GM23248 (cell line): ENCODE data around the gene TIPARP. TPM values are rescaled to one million over a fixed set of nuclear protein-coding genes. Genes with fewer than 3 reads are reported as not detected.
"Not testable (repeated sequence)": the region's sequence is repeated elsewhere in the genome, so short reads cannot be mapped to it uniquely, and the experiment has no call there.

Experiments used
- DNase-seq: peaks from one replicate; pipeline ENCODE4 v3.0.0-alpha.2; 2015
- H2AFZ ChIP-seq: fragments of 200-600 bp; sonication (generic); 2 replicates; pipeline ENCODE4 v1.6.1; 2016; ENCODE audit warnings: antibody characterized with exemption
- H3F3A ChIP-seq: fragments of 200-600 bp; sonication (generic); 2 replicates; pipeline ENCODE4 v1.6.1; 2016; ENCODE audit warnings: mild to moderate bottlenecking, antibody characterized with exemption, mixed run types; ENCODE audit not compliant: insufficient read depth
- H3K27ac ChIP-seq: fragments of 200-600 bp; sonication (generic); 2 replicates; pipeline ENCODE4 v1.5.1; 2016; ENCODE audit warnings: mild to moderate bottlenecking
- H3K27me3 ChIP-seq: fragments of 200-600 bp; sonication (generic); replicated peaks from 2 replicates; pipeline ENCODE4 v1.6.1; 2016; ENCODE audit warnings: mild to moderate bottlenecking; ENCODE audit not compliant: insufficient read depth
- H3K36me3 ChIP-seq: fragments of 200-600 bp; sonication (generic); 2 replicates; pipeline ENCODE4 v1.6.1; 2016; ENCODE audit warnings: low read depth, mild to moderate bottlenecking
- H3K4me1 ChIP-seq: fragments of 200-600 bp; sonication (generic); 2 replicates; pipeline ENCODE4 v1.6.1; 2016; ENCODE audit warnings: mild to moderate bottlenecking; ENCODE audit not compliant: insufficient read depth
- H3K4me2 ChIP-seq: fragments of 200-600 bp; sonication (generic); one replicate; pipeline ENCODE4 v1.6.1; 2016; ENCODE audit warnings: mild to moderate bottlenecking; ENCODE audit not compliant: unreplicated experiment
- H3K4me3 ChIP-seq: fragments of 200-600 bp; sonication (generic); 2 replicates; pipeline ENCODE4 v1.5.1; 2016; ENCODE audit warnings: mild to moderate bottlenecking
- H3K79me2 ChIP-seq: fragments of 200-600 bp; sonication (generic); 2 replicates; pipeline ENCODE4 v1.6.1; 2016; ENCODE audit warnings: mild to moderate bottlenecking; ENCODE audit not compliant: insufficient read depth
- H3K9ac ChIP-seq: fragments of 200-600 bp; sonication (generic); 2 replicates; pipeline ENCODE4 v1.6.1; 2016; ENCODE audit warnings: mild to moderate bottlenecking
- H3K9me2 ChIP-seq: fragments of 200-600 bp; sonication (generic); 2 replicates; pipeline ENCODE4 v1.6.1; 2016; ENCODE audit warnings: mixed run types, mild to moderate bottlenecking, moderate library complexity; ENCODE audit not compliant: insufficient read depth
- H3K9me3 ChIP-seq: fragments of 200-600 bp; sonication (generic); one replicate; pipeline ENCODE4 v1.6.1; 2017; ENCODE audit warnings: low read depth
- H4K20me1 ChIP-seq: fragments of 200-600 bp; sonication (generic); 2 replicates; pipeline ENCODE4 v1.6.0; 2016; ENCODE audit not compliant: insufficient read depth
- EZH2 ChIP-seq: fragments of 200-600 bp; sonication (generic); IDR thresholded peaks from 2 replicates; pipeline ENCODE4 v1.6.1; 2018; ENCODE audit warnings: antibody characterized with exemption, mild to moderate bottlenecking; ENCODE audit not compliant: insufficient read depth, poor library complexity, severe bottlenecking
- EZH2phosphoT487 ChIP-seq: fragments of 200-600 bp; sonication (generic); IDR thresholded peaks from 2 replicates; pipeline ENCODE4 v1.6.1; 2018; ENCODE audit warnings: antibody characterized with exemption, moderate library complexity, mild to moderate bottlenecking, low read depth; ENCODE audit not compliant: insufficient read depth
- WGBS, 2 experiments: methylation state at CpG; one replicate each; pipeline ENCODE4 v1.1.6; 2015 to 2017; ENCODE audit warnings: low lambda C conversion rate in 2 of 2, low coverage in 1 of 2; ENCODE audit errors: missing lambda C conversion rate in 2 of 2; 5-methylcytosine and 5-hydroxymethylcytosine counted together
- in situ Hi-C: fragments of 300-500 bp; cut with MboI; formaldehyde crosslinking; loops from 2 replicates; pipeline ENCODE4 v1.15.0; 2020
- polyA plus RNA-seq: library from polyadenylated mRNA; unstranded; fragments of >200 nt; fragmentation: Nextera tagmentation; extraction: Ambion mirVana; gene quantifications from 2 replicates; pipeline ENCODE4 v1.2.1, GENCODE V29; 2016
- total RNA-seq: library from RNA; depleted of rRNA; stranded (reverse); fragments of >200 nt; shearing (Covaris generic); gene quantifications from 2 replicates; pipeline ENCODE4 v1.2.3, GENCODE V29; 2014

Gene TIPARP
- total and polyA plus RNA-seq, 2 experiments from 2014 or later, result 35.1 to 89.5 TPM

GRCh38 chr3:156739976-156740375, 65.6 kb downstream of the TIPARP start:
- Histone ChIP-seq H3K79me2 (no peaks in the 10 kb centered on the region), H3K4me1 (peaks cover 2% of the 10 kb centered on the region; the same call in 1 of the 2 replicates), H3K4me2 (no peak overlapping the region), H3K9ac (no peak overlapping the region), H3K27ac (no peak overlapping the region), H4K20me1 (no peaks in the 10 kb centered on the region), H3K4me3 (no peak overlapping the region), H3F3A (0 out of 2 replicates have a peak, but pooled peaks cover 7% of the 10 kb centered on the region), H3K9me2 (no peaks in the 10 kb centered on the region), H3K9me3 (no peaks in the 10 kb centered on the region), H3K36me3 (no peaks in the 10 kb centered on the region), H3K27me3 (no peaks in the 10 kb centered on the region), H2AFZ (no peak overlapping the region)
- in situ Hi-C loops, result no loop called here
- 96 to 100% methylated on average over 2 of the region's 2 CpGs for WGBS, 2 experiments
- DNase-seq, result no peak
- TF ChIP-seq EZH2 (no peak), EZH2phosphoT487 (no peak)

GRCh38 chr3:156740581-156740980, 66.2 kb downstream of the TIPARP start:
- H3K4me3 ChIP-seq, H4K20me1 ChIP-seq, H3K9ac ChIP-seq, H3K9me3 ChIP-seq, in situ Hi-C loops, H3F3A ChIP-seq, H3K27me3 ChIP-seq, H3K27ac ChIP-seq, H3K36me3 ChIP-seq, H3K4me2 ChIP-seq, H3K4me1 ChIP-seq, H2AFZ ChIP-seq, H3K9me2 ChIP-seq, DNase-seq, H3K79me2 ChIP-seq: not testable (repeated sequence)
- 92 to 93% methylated on average over 22 to 24 of the region's 34 CpGs for WGBS, 2 experiments

- H3K4me1 ChIP-seq, result no peaks in the 10 kb centered on the region
- TF ChIP-seq EZH2 (no peak), EZH2phosphoT487 (no peak)
- no peaks in the 10 kb centered on the region for H3K9me2 ChIP-seq
- 84 to 93% methylated on average over 2 of the region's 2 CpGs for WGBS, 2 experiments
- H3K4me2 ChIP-seq, result no peak overlapping the region
- H3K79me2 ChIP-seq, result no peaks in the 10 kb centered on the region
- no peaks in the 10 kb centered on the region for H3K9me3 ChIP-seq
- no peak overlapping the region for H2AFZ ChIP-seq
- DNase-seq, result no peak
- no peak overlapping the region for H3K4me3 ChIP-seq
- no peak overlapping the region for H3K9ac ChIP-seq
- no peaks in the 10 kb centered on the region for H3K27me3 ChIP-seq
- no peaks in the 10 kb centered on the region for H4K20me1 ChIP-seq
- in situ Hi-C loops, result no loop called here
- H3K27ac ChIP-seq, result no peak overlapping the region
- H3K36me3 ChIP-seq, result no peaks in the 10 kb centered on the region
- H3F3A ChIP-seq, result no peaks in the 10 kb centered on the region
These were observed 67.5 kb downstream of the TIPARP start for GRCh38 chr3:156741935-156742334.

- TF ChIP-seq EZH2phosphoT487 (no peak), EZH2 (no peak)
- Histone ChIP-seq H4K20me1 (no peaks in the 10 kb centered on the region), H3K79me2 (no peaks in the 10 kb centered on the region), H3K9me3 (no peaks in the 10 kb centered on the region), H3F3A (no peaks in the 10 kb centered on the region), H3K4me3 (no peak overlapping the region), H3K4me2 (no peak overlapping the region), H3K27ac (no peak overlapping the region), H2AFZ (no peak overlapping the region), H3K36me3 (no peaks in the 10 kb centered on the region), H3K27me3 (no peaks in the 10 kb centered on the region), H3K9ac (no peak overlapping the region), H3K9me2 (no peaks in the 10 kb centered on the region), H3K4me1 (no peaks in the 10 kb centered on the region)
- in situ Hi-C loops, result no loop called here
- no peak for DNase-seq
These were observed 68.0 kb downstream of the TIPARP start for GRCh38 chr3:156742401-156742800.

- Histone ChIP-seq H3K27ac (no peak overlapping the region), H3K9me3 (no peaks in the 10 kb centered on the region), H3K27me3 (no peaks in the 10 kb centered on the region), H2AFZ (no peak overlapping the region), H4K20me1 (no peaks in the 10 kb centered on the region), H3K36me3 (no peaks in the 10 kb centered on the region), H3K9me2 (no peaks in the 10 kb centered on the region), H3K4me1 (peaks cover 3% of the 10 kb centered on the region), H3K4me3 (no peak overlapping the region), H3F3A (no peaks in the 10 kb centered on the region), H3K9ac (no peak overlapping the region), H3K4me2 (no peak overlapping the region), H3K79me2 (no peaks in the 10 kb centered on the region)
- no peak for TF ChIP-seq EZH2phosphoT487
- no peak for TF ChIP-seq EZH2
- in situ Hi-C loops, result no loop called here
- no peak for DNase-seq
- 93 to 98% methylated on average over 5 of the region's 5 CpGs for WGBS, 2 experiments
These were observed 69.5 kb downstream of the TIPARP start for GRCh38 chr3:156743859-156744258.
